Chondrocyte (in vitro differentiated cells): ENCODE data around the gene CES2. TPM values are rescaled to one million over a fixed set of nuclear protein-coding genes. Genes with fewer than 3 reads are reported as not detected.

Experiments used
- DNase-seq: peaks from one replicate; pipeline ENCODE4 v3.0.0; 2021; ENCODE audit warnings: mixed read lengths, low spot score
- H3K27ac Mint-ChIP-seq: one replicate; pipeline ENCODE4 v1.8.0; 2021; ENCODE audit warnings: mild to moderate bottlenecking, moderate library complexity, mixed read lengths; ENCODE audit not compliant: unreplicated experiment
- H3K27me3 Mint-ChIP-seq: 2 replicates; pipeline ENCODE4 v1.8.0; 2021; ENCODE audit warnings: low read depth, mixed read lengths
- H3K36me3 Mint-ChIP-seq: 2 replicates; pipeline ENCODE4 v1.8.0; 2021; ENCODE audit warnings: low read depth, mixed read lengths
- H3K4me1 Mint-ChIP-seq: 2 replicates; pipeline ENCODE4 v1.8.0; 2021; ENCODE audit warnings: low read depth, mild to moderate bottlenecking, mixed read lengths
- H3K4me3 Mint-ChIP-seq: one replicate; pipeline ENCODE4 v1.8.0; 2021; ENCODE audit warnings: mild to moderate bottlenecking, moderate library complexity, mixed read lengths; ENCODE audit not compliant: unreplicated experiment
- H3K9me3 Mint-ChIP-seq: 2 replicates; pipeline ENCODE4 v1.8.0; 2021; ENCODE audit warnings: low read depth, mixed read lengths
- CTCF ChIP-seq: fragments of 200-600 bp; sonication (generic); IDR thresholded peaks from 2 replicates; pipeline ENCODE4 v1.5.0; 2021; ENCODE audit warnings: antibody characterized with exemption, mild to moderate bottlenecking, moderate library complexity
- total RNA-seq: library from RNA; stranded (reverse); gene quantifications from 3 replicates; pipeline ENCODE4 v1.2.1, GENCODE V29; 2021

The CES2 gene
- total RNA-seq, 1 donor from 2014 or later, result 26.0 TPM

- H3K27me3 Mint-ChIP-seq, result peaks cover 21% of the 10 kb centered on the region
- no peak for DNase-seq
Observed at GRCh38 chr16:66916518-66916917, 18.8 kb upstream of the CES2 start.

GRCh38 chr16:66917741-66918140 lies 17.6 kb upstream of the CES2 start:
- H3K27me3 Mint-ChIP-seq, result peaks cover 21% of the 10 kb centered on the region
- no peaks in the 10 kb centered on the region for H3K4me1 Mint-ChIP-seq
- H3K27ac Mint-ChIP-seq, result no peak overlapping the region
- no peaks in the 10 kb centered on the region for H3K9me3 Mint-ChIP-seq
- no peak for TF ChIP-seq CTCF
- DNase-seq, result no peak
- no peaks in the 10 kb centered on the region for H3K36me3 Mint-ChIP-seq
- no peak overlapping the region for H3K4me3 Mint-ChIP-seq

More at GRCh38 chr16:66916518-66916917, 18.8 kb upstream of the CES2 start:
- Mint-ChIP-seq H3K9me3 (no peaks in the 10 kb centered on the region), H3K4me1 (no peaks in the 10 kb centered on the region), H3K36me3 (no peaks in the 10 kb centered on the region), H3K27ac (no peak overlapping the region), H3K4me3 (no peak overlapping the region)
- TF ChIP-seq CTCF, result no peak

GRCh38 chr16:66918355-66918754 lies 17.0 kb upstream of the CES2 start:
- TF ChIP-seq CTCF, result no peak
- Mint-ChIP-seq H3K27ac (no peak overlapping the region), H3K9me3 (no peaks in the 10 kb centered on the region), H3K36me3 (no peaks in the 10 kb centered on the region), H3K4me1 (peaks cover 6% of the 10 kb centered on the region), H3K27me3 (peaks cover 21% of the 10 kb centered on the region), H3K4me3 (no peak overlapping the region)
- DNase-seq, result no peak

GRCh38 chr16:66918803-66919568 lies 16.3 kb upstream of the CES2 start, which contains the start of gene CDH16:
CDH16 (minus strand) TSS chr16:66918885; CDS start chr16:66918065, 820 bp downstream.
- Mint-ChIP-seq H3K27ac (no peak within 1 kb of the TSS), H3K36me3 (no peaks in the 10 kb centered on the region), H3K4me1 (peaks cover 12% of the 10 kb centered on the region), H3K9me3 (no peaks in the 10 kb centered on the region), H3K4me3 (no peak within 1 kb of the TSS), H3K27me3 (peaks cover 21% of the 10 kb centered on the region)
- TF ChIP-seq CTCF, result no peak
- no peak for DNase-seq

- DNase-seq, result no peak
- peaks cover 15% of the 10 kb centered on the region for H3K4me1 Mint-ChIP-seq
Observed at GRCh38 chr16:66919569-66920298, 15.6 kb upstream of the CES2 start.

More at GRCh38 chr16:66919569-66920298, 15.6 kb upstream of the CES2 start:
- peaks cover 17% of the 10 kb centered on the region for H3K27me3 Mint-ChIP-seq
- H3K4me3 Mint-ChIP-seq, result no peak overlapping the region
- H3K9me3 Mint-ChIP-seq, result no peaks in the 10 kb centered on the region
- TF ChIP-seq CTCF, result no peak
- H3K36me3 Mint-ChIP-seq, result no peaks in the 10 kb centered on the region
- H3K27ac Mint-ChIP-seq, result no peak overlapping the region
